ENCODE measurements around the gene FAM98A. TPM values are rescaled to one million over a fixed set of nuclear protein-coding genes. Genes with fewer than 3 reads are reported as not detected.

FAM98A gene
- polyA plus RNA-seq, 2 of the 4 experiments (the other 2 are of a cell fraction): 83.4 to 97.2 TPM

DNA sequence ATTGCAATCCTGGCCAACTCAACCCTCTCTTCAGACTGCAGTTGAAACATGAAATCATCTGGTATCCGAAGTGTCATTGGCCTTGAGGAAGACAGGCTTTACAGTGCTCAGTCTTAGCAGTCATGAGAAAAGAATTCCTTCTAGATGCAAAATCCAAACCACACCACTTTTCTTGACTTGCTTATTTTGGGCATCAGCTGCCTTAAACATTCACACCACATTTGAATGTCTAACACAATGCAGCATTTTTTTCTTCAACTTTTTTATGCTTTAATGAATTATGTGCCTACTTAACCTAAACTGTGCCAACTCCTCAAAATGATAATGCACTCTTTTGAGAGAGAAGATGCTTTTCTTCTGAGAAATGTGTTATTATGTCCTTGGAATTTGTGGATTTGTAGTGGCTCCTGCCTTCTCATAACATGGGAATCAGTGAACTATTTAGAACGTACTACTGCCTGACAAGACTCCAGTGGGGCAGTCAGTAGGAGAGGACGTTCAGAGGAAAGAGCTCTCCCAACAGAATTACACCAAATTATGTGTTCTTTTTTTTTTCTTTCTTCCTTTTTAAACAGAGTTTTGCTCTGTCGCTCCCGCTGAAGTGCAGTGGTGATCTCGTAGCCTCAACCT is 3.2 kb upstream of the FAM98A start (continued):
- TF ChIP-seq HES2 (IDR thresholded peaks at IDR 0.05) (no peak), CHD4 (IDR thresholded peaks at IDR 0.05; ENCODE audit: borderline replicate concordance) (no peak), CHD2 (IDR thresholded peaks at IDR 0.05; ENCODE audit: low read length, partially characterized antibody) (no peak), FOXS1 (CRISPR knock-in tag; IDR thresholded peaks at IDR 0.05) (no peak), EP300 (IDR thresholded peaks at IDR 0.05) (no peak)

DNA sequence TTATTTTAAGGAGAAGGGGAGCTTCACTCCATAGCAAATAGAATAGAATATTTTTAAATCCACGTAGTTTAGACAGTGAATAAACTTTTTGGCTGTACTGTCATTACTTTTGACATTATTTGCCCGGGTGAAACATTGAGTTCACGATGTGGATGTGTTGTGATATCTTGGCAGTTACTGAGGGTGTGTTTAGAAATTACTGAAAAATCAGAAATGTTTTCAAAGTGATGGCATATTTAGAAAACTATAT is 769 bp upstream of the FAM98A start:
- CTCF ChIA-PET: interaction anchor here (0.8 to 1.7 kb wide), 5 partner anchors 8 to 73 kb away, joined by 3 to 5 read pairs (median 4); no protein-coding TSS in a partner anchor
- Histone ChIP-seq H3K4me3 (peak overlapping the region; percentile 98), H3K9me3 (no peaks in the 10 kb centered on the region), H3K4me2 (peak overlapping the region; percentile 82), H3K27ac (peak overlapping the region; percentile 73 to 85), H3K4me1 (peaks cover 11% of the 10 kb centered on the region)
- 30% methylated on average over 3 of the region's 3 CpGs for WGBS (ENCODE audit: missing lambda C conversion rate)
- DNase-seq (ENCODE audit: low read depth in 1 of 2, low spot score in 1 of 2) (no peak), FAIRE-seq (no peak), ATAC-seq (no peak)
- no peak for TF ChIP-seq RFX5 (IDR thresholded peaks at IDR 0.05)
- TF ChIP-seq RARB (CRISPR knock-in tag; IDR thresholded peaks at IDR 0.05): no peak
- TF ChIP-seq TFCP2L1 (CRISPR knock-in tag; IDR thresholded peaks at IDR 0.05): no peak
- no peak for TF ChIP-seq CBX8 (IDR thresholded peaks at IDR 0.05)
- no peak for TF ChIP-seq NFE2L2 (conservative IDR thresholded peaks at IDR 0.05; ENCODE audit: low read length)
- no peak for TF ChIP-seq MAFK (IDR thresholded peaks at IDR 0.05; ENCODE audit: partially characterized antibody)
- POLR2A ChIA-PET: no interaction called here

- H3K4me1 ChIP-seq: peaks cover 11% of the 10 kb centered on the region
- ChIA-PET CTCF (interaction anchor here (1.1 to 1.7 kb wide), 4 partner anchors 9 to 15 kb away, joined by 3 to 5 read pairs (median 4); no protein-coding TSS in a partner anchor), POLR2A (no interaction called here)
- DNase-seq (ENCODE audit: low read depth in 1 of 2, low spot score in 1 of 2) (peak; percentile 23 to 40), ATAC-seq (peak; percentile 66 to 68), FAIRE-seq (no peak)
- 2% methylated on average over 20 of the region's 23 CpGs for WGBS (ENCODE audit: missing lambda C conversion rate)
- peak overlapping the region; percentile 90 for H3K27ac ChIP-seq
- H3K4me2 ChIP-seq: peak overlapping the region; percentile 91
- peak overlapping the region; percentile 98 for H3K4me3 ChIP-seq
- TF ChIP-seq, protein P1, sequence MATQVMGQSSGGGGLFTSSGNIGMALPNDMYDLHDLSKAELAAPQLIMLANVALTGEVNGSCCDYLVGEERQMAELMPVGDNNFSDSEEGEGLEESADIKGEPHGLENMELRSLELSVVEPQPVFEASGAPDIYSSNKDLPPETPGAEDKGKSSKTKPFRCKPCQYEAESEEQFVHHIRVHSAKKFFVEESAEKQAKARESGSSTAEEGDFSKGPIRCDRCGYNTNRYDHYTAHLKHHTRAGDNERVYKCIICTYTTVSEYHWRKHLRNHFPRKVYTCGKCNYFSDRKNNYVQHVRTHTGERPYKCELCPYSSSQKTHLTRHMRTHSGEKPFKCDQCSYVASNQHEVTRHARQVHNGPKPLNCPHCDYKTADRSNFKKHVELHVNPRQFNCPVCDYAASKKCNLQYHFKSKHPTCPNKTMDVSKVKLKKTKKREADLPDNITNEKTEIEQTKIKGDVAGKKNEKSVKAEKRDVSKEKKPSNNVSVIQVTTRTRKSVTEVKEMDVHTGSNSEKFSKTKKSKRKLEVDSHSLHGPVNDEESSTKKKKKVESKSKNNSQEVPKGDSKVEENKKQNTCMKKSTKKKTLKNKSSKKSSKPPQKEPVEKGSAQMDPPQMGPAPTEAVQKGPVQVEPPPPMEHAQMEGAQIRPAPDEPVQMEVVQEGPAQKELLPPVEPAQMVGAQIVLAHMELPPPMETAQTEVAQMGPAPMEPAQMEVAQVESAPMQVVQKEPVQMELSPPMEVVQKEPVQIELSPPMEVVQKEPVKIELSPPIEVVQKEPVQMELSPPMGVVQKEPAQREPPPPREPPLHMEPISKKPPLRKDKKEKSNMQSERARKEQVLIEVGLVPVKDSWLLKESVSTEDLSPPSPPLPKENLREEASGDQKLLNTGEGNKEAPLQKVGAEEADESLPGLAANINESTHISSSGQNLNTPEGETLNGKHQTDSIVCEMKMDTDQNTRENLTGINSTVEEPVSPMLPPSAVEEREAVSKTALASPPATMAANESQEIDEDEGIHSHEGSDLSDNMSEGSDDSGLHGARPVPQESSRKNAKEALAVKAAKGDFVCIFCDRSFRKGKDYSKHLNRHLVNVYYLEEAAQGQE (IDR thresholded peaks at IDR 0.05): no peak
- peak; percentile 76; the same call in 1 of the 2 replicates for TF ChIP-seq PHF8 (IDR thresholded peaks at IDR 0.05; ENCODE audit: borderline replicate concordance, low read depth)
- TF ChIP-seq CBX2 (IDR thresholded peaks at IDR 0.05; ENCODE audit: borderline replicate concordance, low read depth): no peak
- TF ChIP-seq BHLHE40 (IDR thresholded peaks at IDR 0.05; ENCODE audit: low read depth, low read length): no peak
- no peak for TF ChIP-seq EHF (CRISPR knock-in tag; IDR thresholded peaks at IDR 0.05)
- no peak for TF ChIP-seq KDM1A (IDR thresholded peaks at IDR 0.05; ENCODE audit: low read depth)
- TF ChIP-seq CEBPB (IDR thresholded peaks at IDR 0.05): no peak
- TF ChIP-seq, protein P2, sequence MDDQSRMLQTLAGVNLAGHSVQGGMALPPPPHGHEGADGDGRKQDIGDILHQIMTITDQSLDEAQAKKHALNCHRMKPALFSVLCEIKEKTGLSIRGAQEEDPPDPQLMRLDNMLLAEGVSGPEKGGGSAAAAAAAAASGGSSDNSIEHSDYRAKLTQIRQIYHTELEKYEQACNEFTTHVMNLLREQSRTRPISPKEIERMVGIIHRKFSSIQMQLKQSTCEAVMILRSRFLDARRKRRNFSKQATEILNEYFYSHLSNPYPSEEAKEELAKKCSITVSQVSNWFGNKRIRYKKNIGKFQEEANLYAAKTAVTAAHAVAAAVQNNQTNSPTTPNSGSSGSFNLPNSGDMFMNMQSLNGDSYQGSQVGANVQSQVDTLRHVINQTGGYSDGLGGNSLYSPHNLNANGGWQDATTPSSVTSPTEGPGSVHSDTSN (IDR thresholded peaks at IDR 0.05): no peak
- TF ChIP-seq HDAC2 (IDR thresholded peaks at IDR 0.05): peak; percentile 46; the same call in 1 of the 2 replicates
- no peak for TF ChIP-seq TFCP2L1 (CRISPR knock-in tag; IDR thresholded peaks at IDR 0.05)
- no peak for TF ChIP-seq EP300 (IDR thresholded peaks at IDR 0.05)
- no peak for TF ChIP-seq RAD21 (conservative IDR thresholded peaks at IDR 0.05 in 1 of 2, IDR thresholded peaks at IDR 0.05 in 1 of 2)
- TF ChIP-seq NR3C1 (IDR thresholded peaks at IDR 0.05): no peak
- H3K9me3 ChIP-seq: no peaks in the 10 kb centered on the region
Observed at GRCh38 chr2:33598561-33599174, 431 bp downstream of the FAM98A start.

Data from A549 (cell line).